Skin epidermis (tissue), 12 donors: ENCODE measurements around the gene LRRC8C.
"Not testable (repeated sequence)": the region's sequence is repeated elsewhere in the genome, so short reads cannot be mapped to it uniquely, and the experiment has no call there.

ENCODE experiments used
- H3K27ac ChIP-seq, 21 experiments: fragments of 200-600 bp; sonication (generic) in 11 of 21; one replicate each; pipeline ENCODE4 v1.5.0; 2020; ENCODE audit warnings: mild to moderate bottlenecking in 3 of 21, inconsistent platforms in 2 of 21, moderate library complexity in 2 of 21
- H3K4me3 ChIP-seq, 7 experiments: fragments of 200-600 bp; sonication (generic) in 2 of 7; one replicate each; pipeline ENCODE4 v1.5.0; 2020; ENCODE audit warnings: inconsistent platforms in 2 of 7, mild to moderate bottlenecking in 2 of 7, moderate library complexity in 1 of 7

The LRRC8C gene

GRCh38 chr1:89629600-89629999 is 3.3 kb upstream of the LRRC8C start:
- H3K4me3 ChIP-seq = not testable (repeated sequence)
- peak overlapping the region in 1 of 21 experiments; percentile 24 for H3K27ac ChIP-seq

- Histone ChIP-seq H3K27ac (peak overlapping the region in 1 of 21 experiments; percentile 24), H3K4me3 (no peak overlapping the region)
These were observed 2.9 kb upstream of the LRRC8C start for GRCh38 chr1:89630048-89630447.

GRCh38 chr1:89631816-89632656 is 884 bp upstream of the LRRC8C start:
- peak overlapping the region in 20 of 21 experiments; percentile 54 to 98 (median 89) for H3K27ac ChIP-seq

GRCh38 chr1:89633248-89633799 is 404 bp downstream of the LRRC8C start:
- peak overlapping the region; percentile 68 to 98 (median 90) for H3K27ac ChIP-seq
- H3K4me3 ChIP-seq = peak overlapping the region; percentile 74 to 92 (median 88)

More at GRCh38 chr1:89631816-89632656, 884 bp upstream of the LRRC8C start:
- peak overlapping the region; percentile 74 to 92 (median 88) for H3K4me3 ChIP-seq

- Histone ChIP-seq H3K27ac (peak overlapping the region; percentile 68 to 98 (median 90)), H3K4me3 (peak overlapping the region; percentile 74 to 92 (median 88))
These were observed 1.1 kb downstream of the LRRC8C start for GRCh38 chr1:89633800-89634625.

GRCh38 chr1:89635825-89636815 is 3.2 kb downstream of the LRRC8C start:
- H3K27ac ChIP-seq = peak overlapping the region in 10 of 21 experiments; percentile 0 to 38 (median 24)
- H3K4me3 ChIP-seq = peak overlapping the region in 1 of 7 experiments; percentile 92

GRCh38 chr1:89637496-89637895 is 4.6 kb downstream of the LRRC8C start:
- no peak overlapping the region for H3K4me3 ChIP-seq
- H3K27ac ChIP-seq = no peak overlapping the region

- Histone ChIP-seq H3K4me3 (no peak overlapping the region), H3K27ac (no peak overlapping the region)
These were observed 7.5 kb downstream of the LRRC8C start for GRCh38 chr1:89640440-89640839.

- Histone ChIP-seq H3K27ac (no peak overlapping the region), H3K4me3 (no peak overlapping the region)
These were observed 8.9 kb downstream of the LRRC8C start for GRCh38 chr1:89641781-89642180.

GRCh38 chr1:89643577-89643976 is 10.7 kb downstream of the LRRC8C start:
- H3K4me3 ChIP-seq = no peak overlapping the region
- H3K27ac ChIP-seq = peak overlapping the region in 2 of 21 experiments; percentile 50 to 51

GRCh38 chr1:89644119-89644814 is 11.3 kb downstream of the LRRC8C start:
- Histone ChIP-seq H3K27ac (peak overlapping the region in 2 of 21 experiments; percentile 48 to 49), H3K4me3 (no peak overlapping the region)

- no peak overlapping the region for H3K4me3 ChIP-seq
- no peak overlapping the region for H3K27ac ChIP-seq
These were observed 13.3 kb downstream of the LRRC8C start for GRCh38 chr1:89646259-89646658.

- H3K27ac ChIP-seq = no peak overlapping the region
- H3K4me3 ChIP-seq = no peak overlapping the region
These were observed 16.9 kb downstream of the LRRC8C start for GRCh38 chr1:89649783-89650182.

GRCh38 chr1:89652373-89652772 is 19.5 kb downstream of the LRRC8C start:
- peak overlapping the region in 3 of 21 experiments; percentile 15 to 18 (median 17) for H3K27ac ChIP-seq
- no peak overlapping the region for H3K4me3 ChIP-seq

GRCh38 chr1:89657886-89658285 is 25.0 kb downstream of the LRRC8C start:
- peak overlapping the region in 4 of 21 experiments; percentile 4 to 48 (median 25) for H3K27ac ChIP-seq

GRCh38 chr1:89659322-89660081 is 26.6 kb downstream of the LRRC8C start:
- Histone ChIP-seq H3K4me3 (no peak overlapping the region), H3K27ac (peak overlapping the region in 5 of 21 experiments; percentile 2 to 45 (median 18))

More at GRCh38 chr1:89657886-89658285, 25.0 kb downstream of the LRRC8C start:
- H3K4me3 ChIP-seq = no peak overlapping the region
